Fibroblast of mammary gland (primary cell): Measurements from ENCODE around the gene PODXL.

Source experiments
- DNase-seq: peaks from one replicate; pipeline ENCODE4 v3.0.0-alpha.2; 2010; ENCODE audit warnings: low read depth
- H3K4me3 ChIP-seq: 2 replicates; pipeline ENCODE4 v1.5.1; 2011; ENCODE audit warnings: low read depth, mild to moderate bottlenecking, low read length, moderate library complexity; ENCODE audit not compliant: control insufficient read depth
- TF ChIP-seq, protein P1 (sequence below): conservative IDR thresholded peaks from 2 replicates; pipeline ENCODE4 v1.5.1; 2011; ENCODE audit warnings: low read depth, low read length, inconsistent platforms; ENCODE audit not compliant: control insufficient read depth, insufficient read depth

The PODXL gene

DNA sequence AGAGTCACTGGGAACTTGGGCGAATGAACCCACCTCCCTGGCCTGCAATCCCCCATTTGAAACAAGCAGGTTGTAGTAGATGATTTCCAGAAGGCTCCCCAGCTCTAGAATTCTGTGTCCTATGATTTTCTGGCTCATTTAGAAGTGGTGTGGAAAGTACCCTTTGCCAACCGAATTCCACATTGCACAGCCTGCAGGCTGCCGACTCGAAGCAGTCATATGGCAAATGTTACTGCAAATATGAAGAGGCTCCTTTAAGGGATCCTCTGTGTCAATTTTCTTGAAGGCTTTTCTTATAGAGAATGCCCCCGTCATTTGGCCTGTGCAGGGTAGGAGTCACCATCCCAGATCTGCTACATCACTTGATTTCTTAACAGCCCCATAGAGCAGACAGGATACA is 5.6 kb downstream of the PODXL start:
- DNase-seq, result no peak
- TF ChIP-seq, protein P1, sequence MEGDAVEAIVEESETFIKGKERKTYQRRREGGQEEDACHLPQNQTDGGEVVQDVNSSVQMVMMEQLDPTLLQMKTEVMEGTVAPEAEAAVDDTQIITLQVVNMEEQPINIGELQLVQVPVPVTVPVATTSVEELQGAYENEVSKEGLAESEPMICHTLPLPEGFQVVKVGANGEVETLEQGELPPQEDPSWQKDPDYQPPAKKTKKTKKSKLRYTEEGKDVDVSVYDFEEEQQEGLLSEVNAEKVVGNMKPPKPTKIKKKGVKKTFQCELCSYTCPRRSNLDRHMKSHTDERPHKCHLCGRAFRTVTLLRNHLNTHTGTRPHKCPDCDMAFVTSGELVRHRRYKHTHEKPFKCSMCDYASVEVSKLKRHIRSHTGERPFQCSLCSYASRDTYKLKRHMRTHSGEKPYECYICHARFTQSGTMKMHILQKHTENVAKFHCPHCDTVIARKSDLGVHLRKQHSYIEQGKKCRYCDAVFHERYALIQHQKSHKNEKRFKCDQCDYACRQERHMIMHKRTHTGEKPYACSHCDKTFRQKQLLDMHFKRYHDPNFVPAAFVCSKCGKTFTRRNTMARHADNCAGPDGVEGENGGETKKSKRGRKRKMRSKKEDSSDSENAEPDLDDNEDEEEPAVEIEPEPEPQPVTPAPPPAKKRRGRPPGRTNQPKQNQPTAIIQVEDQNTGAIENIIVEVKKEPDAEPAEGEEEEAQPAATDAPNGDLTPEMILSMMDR, result no peak

DNA sequence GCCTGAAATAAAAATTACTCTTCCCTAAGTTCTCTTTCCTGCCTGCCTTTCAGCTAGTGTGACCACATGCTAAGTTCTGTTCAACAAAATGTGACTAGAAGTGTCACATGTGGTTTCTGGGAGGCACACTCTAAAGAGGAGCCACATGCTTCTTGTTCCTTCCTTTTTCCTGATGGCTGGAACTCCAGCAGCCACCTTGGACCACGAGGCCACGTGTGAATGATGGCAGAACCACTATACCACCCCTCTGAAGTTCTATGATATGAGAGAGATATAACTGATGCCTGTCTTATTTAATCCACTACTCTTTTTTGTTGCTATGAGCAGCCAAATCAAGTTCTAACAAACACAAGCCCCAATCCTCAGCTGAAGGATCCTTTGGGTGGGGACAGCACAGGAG is 8.1 kb downstream of the PODXL start:
- DNase-seq, result no peak
- H3K4me3 ChIP-seq, result no peak overlapping the region
- TF ChIP-seq, protein P1, result no peak

More for the DNA sequence above, 5.6 kb downstream of the PODXL start:
- H3K4me3 ChIP-seq, result no peak overlapping the region

DNA sequence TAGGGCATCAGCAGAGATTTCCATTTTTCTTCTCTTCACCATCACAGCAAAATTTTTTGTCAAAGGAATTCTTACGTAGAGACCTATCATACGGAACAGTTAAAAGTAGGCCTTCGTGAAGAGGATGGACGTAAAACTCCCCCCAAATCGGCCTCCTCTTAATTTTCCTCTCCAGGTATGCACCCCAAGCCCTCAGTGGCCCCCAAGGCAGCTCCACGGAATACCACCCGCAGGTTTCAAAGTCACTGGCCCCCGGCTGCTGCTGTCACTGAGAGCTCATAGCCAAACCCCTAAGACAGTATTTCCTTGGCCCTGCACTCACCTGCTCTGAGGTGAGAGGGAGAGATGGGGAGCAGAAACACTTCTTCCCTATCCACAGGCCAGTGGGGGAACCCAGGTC is 8.8 kb downstream of the PODXL start:
- TF ChIP-seq, protein P1, result no peak
- no peak overlapping the region for H3K4me3 ChIP-seq
- no peak for DNase-seq

DNA sequence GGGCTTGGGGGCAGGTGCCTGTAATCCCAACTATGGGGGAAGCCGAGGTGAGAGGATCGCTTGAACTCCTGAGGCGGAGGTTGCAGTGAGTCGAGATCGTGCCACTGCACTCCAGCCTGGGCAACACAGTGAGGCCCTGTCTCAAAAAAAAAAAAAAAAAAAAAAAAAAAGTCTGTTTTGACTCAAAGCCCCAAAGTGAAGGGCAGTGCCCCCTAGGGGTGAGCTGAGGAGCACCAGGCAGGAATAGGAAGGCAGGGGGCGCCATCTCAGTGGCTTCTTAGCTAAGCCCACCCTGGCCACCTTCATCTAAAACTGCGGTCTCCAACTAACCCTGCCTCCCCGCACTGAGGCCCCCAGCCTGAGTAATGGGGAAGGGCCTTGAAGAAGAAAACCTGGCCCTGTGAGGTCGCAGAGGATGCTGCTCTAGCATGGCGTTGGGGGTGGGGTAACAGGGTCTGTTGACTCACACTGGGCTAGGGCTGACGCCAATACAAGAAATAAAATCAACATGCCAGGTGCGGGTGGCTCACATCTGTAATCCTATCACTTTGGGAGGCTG is 9.8 kb downstream of the PODXL start:
- no peak overlapping the region for H3K4me3 ChIP-seq
- DNase-seq, result peak; percentile 37
- TF ChIP-seq, protein P1, result peak; percentile 87

DNA sequence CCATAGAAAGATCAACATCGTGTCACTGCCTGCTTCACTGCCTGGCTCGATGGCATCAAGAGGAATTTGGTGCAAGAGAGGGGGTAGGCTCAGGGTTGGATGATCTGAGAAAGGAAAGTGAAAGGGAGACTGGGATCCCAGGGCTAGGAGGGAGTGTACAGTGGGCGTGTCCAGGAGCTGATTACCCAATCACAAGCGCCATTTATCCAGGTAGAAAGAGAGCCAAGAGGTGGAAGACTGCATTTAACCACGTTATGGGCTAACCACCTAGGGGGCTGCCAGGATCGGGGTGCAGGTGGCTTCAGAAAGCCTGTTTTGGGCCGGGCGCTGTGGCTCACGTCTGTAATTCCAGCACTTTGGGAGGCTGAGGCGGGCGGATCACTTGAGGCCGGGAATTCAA is 10.3 kb downstream of the PODXL start:
- H3K4me3 ChIP-seq, result no peak overlapping the region
- TF ChIP-seq, protein P1, result no peak
- DNase-seq, result no peak

DNA sequence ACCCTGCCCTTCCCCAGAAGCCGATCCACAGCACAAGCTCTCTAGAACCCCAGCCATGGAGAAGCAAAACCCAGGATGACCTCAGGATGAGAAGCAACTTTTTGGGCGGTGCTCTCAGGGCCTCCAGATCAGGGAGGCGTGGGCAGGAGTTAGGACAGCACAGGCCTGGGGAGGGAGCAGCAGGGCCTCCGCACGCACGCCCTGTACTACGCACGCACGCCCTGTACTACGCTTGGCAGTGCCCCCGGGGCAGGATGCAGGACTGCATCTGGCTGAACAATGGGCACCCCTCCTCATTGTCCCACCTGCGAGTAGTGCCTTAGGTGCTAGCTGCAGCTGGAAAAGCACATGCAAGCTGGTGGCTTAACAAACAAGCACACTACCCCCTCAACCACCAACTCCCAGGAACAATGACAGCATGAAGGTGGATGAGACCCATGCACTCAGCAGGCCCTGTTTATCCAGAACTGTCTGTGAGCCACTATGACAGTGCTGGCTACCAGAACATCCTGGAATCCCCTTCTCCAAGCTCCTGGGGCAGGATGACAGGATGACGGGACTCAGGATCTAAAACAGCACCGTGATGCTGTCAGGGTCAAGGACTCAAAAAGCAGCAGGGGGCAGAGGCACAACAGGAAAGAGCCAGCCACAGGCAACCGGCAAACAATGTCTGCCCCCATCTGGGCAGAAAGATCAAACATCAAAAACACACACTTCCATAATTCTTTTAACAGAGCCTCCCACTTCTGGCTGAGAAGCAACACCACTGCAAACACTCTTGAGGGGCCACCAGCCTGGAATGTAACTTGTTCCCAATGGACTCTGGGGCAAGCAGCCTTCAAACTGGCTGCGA is 11.8 kb downstream of the PODXL start:
- H3K4me3 ChIP-seq, result no peak overlapping the region
- no peak for DNase-seq
- TF ChIP-seq, protein P1, result peak; percentile 20

DNA sequence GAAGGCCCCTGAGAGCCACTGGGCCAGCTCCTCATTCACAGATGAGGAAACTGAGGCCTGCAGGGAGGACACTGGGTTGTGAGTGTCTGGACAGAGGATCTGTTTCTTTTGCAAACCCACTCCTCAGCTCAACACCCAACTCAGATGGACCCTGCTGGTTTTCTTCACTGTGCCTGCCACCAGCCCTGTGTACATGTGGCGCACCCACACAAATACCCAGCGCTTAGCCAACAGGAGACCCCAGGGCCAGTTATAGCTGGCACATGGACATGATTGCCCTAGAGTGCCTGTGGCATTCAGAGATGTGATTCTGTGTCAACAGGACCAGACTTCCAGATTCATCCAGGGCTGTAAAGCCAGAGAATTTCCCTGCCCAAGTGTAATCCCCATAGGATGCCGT is 12.4 kb downstream of the PODXL start:
- H3K4me3 ChIP-seq, result no peak overlapping the region

More for the DNA sequence above, 12.4 kb downstream of the PODXL start:
- TF ChIP-seq, protein P1, result no peak
- no peak for DNase-seq
